LNCAP (cell line): ENCODE measurements around the gene CFAP300.

ENCODE experiments used
- CTCF ChIP-seq: fragments of 450-650 bp; IDR thresholded peaks from 2 replicates; pipeline ENCODE4 v1.5.1; 2017; ENCODE audit warnings: mild to moderate bottlenecking

CFAP300 gene

DNA sequence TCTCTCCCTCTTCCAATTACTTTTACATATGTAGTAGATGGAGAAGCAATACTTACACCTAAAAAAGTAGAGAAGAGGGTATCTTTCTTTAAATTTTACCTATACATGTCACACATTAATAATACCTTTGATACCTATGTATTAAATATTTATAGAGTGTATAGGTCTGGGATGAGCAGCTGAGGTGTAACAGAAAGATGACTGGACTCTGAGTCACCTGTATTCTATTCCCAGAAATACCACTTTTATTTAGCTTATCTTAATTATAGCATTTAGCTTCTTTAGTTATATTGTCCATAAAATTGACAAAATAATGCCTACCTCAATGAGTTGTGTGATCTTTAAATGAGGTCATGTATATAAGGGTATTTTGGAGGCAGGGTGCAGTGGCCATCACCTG, 32.4 kb downstream of the CFAP300 start:
- TF ChIP-seq CTCF: no peak

DNA sequence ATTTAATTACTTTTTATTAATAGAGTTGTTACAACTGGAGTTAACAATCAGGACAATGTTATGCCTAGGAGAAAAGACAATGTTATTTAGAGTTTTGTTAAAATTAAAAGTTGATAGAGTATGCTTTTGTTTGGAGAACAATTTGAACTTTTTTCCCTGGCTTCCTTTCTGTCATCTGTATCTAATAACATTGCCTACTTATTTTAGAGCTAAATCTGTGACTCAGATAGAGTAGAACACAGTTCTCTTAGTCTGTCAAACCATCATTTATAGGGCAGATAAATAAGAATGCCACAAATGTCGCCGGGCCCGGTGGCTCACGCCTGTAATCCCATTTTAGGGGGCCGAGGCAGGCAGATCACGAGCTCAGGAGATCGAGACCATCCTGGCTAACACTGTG, 34.1 kb downstream of the CFAP300 start:
- TF ChIP-seq CTCF: no peak

DNA sequence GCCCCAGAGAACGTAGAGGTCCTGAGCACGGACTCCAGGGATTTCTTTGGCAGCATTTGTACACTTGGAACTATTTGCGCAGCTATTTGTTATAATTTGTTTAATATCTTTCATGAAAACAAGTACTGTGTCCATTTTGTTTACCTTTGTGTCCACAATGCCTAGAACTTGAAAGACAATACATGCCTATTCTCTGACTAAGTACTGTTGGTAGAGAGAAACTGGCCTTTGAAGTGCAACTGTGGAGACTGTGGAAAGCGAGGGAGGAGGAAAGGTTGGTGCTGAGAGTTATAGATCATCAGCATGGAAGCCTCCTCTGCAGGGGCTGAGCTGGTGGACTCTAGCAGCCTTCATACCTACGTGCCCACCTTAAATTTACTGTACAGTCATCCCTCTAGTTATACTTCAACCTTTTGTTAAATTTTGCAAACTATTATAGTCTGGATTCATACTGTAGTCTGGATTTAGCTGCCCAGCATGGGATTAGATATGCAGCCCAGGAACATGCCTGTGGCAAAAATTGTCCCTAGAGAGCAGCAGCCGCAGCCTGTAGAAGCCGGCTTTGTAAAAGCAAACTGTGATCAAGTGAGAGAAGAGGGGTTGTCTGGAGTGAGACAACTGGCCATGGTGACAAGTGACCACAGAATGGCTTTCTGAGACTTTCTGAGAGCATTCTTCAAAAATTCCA, 38.8 kb downstream of the CFAP300 start:
- TF ChIP-seq CTCF: no peak

- TF ChIP-seq CTCF: no peak
Measured at GRCh38 chr11:102097186-102097585, 49.9 kb downstream of the CFAP300 start.

DNA sequence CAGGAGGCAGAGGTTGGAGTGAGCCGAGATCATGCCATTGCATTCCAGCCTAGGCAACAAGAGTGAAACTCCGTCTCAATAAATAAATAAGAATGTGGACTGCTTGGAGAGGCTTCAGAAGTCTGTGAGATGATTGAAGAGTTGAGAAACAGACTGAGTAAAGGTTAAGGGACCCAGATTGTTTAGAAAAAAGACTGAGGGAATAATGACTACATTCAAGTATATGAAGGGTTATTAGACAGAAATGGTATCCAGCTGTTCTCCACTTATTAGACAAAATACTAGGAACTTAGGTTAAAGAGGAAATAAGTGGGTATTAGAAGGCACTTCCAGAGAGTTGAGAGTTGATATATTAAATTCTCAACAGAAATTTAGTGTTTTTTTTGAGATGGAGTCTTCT, 52.5 kb downstream of the CFAP300 start:
- TF ChIP-seq CTCF: no peak

DNA sequence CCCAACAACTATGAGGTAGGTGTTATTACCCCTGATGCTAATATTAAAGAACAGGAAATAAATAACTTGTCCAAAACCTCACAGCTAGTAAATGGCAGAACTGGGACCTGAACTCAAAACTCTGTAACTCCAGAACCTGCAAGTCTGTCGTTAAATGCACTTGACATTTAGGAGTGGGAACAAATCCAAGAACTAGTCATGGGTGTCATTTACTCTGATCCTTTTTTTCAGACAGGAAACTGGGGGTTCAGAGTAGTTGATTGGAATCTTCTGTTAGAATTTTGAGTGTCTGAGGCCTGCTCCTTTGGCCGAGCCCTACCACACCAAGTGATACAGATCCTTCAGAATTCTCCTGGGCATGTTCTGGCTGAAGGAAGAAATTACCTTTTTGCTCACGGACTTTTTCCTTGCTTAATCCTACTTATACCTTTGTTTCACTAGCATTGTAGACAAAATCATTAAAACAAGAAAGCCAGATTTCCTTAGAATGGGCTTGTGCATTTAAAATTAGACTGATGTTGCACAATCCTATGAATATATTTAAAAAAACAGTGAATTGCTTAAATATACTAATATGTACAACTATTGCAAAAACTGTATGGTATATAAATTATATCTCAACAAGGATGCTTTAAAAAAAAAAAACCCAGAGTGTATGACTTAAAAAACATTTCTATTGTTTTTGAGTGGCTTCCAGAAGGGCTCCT, 61.6 kb downstream of the CFAP300 start:
- TF ChIP-seq CTCF: no peak

DNA sequence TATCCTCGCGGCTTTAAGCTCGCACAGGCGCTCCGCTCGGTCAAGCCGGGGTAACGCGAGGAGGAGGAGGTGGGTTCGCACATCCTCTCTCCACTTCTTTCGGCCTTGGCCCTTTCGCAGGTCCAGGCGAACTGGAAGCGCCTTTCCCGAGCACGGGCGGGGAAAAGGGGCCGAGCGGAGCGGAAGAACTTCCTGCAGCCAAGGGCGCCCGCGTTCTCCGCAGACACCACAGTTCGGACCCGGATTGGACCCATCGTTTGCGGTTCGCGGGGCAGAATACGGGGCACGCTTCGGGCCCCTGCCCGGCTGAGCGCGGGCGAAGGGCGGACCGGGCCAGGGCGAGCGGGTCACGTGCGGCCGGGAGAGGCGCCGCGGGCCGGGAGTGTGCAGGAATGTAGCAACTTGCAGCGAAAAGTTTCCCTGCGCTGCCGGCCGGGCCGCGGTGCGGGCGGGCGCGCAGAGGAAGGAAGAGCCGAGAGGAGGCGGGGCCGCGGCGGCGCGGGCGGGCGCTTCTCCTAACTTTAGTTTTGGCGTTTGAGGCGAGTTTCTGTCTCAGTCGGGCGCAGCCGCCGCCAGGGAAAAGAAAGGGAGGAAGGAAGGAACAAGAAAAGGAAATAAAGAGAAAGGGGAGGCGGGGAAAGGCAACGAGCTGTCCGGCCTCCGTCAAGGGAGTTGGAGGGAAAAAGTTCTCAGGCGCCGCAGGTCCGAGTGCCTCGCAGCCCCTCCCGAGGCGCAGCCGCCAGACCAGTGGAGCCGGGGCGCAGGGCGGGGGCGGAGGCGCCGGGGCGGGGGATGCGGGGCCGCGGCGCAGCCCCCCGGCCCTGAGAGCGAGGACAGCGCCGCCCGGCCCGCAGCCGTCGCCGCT, 62.9 kb downstream of the CFAP300 start, which contains the start of gene YAP1:
Gene YAP1 (plus strand): TSS at position 552 of the 865 bp plus-strand sequence. CDS start 402 bp downstream, outside the sequence.
- no peak for TF ChIP-seq CTCF
